DMS79 treated with DMSO at 0.1 percent for 48 hours (cell line): ENCODE data around the gene MAST1.
"Not testable (repeated sequence)": the region's sequence is repeated elsewhere in the genome, so short reads cannot be mapped to it uniquely, and the experiment has no call there.

ENCODE experiments used
- DNase-seq: peaks from one replicate; lab custom pipeline; 2025; lab: John Stamatoyannopoulos, UW

The MAST1 gene

DNA sequence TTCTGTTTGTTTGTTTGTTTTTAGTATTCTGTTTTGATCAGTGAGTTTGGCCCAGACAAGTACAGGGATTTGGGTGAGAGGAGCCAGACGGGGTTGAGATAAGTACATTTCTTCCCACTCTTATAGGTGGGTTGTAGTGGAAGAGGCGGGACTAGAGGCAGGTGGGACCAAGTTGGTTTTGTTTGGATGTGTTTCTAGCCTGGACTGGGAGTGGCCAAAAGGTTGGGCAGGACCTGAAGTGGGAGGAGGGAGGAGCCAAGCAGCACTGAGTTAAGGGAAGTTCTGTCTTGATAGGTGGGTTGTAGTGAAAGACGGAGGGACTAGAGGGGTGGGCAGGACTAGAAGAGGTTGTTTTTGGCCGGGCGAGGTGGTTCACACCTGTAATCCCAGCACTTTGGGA lies 33.9 kb downstream of the MAST1 start:
- no peak for DNase-seq

- no peak for DNase-seq
Observed at GRCh38 chr19:12872941-12873890, 34.9 kb downstream of the MAST1 start.

GRCh38 chr19:12873891-12874745 lies 35.8 kb downstream of the MAST1 start:
- no peak for DNase-seq

GRCh38 chr19:12875086-12875485 lies 36.8 kb downstream of the MAST1 start:
- no peak for DNase-seq

GRCh38 chr19:12880551-12881171 lies 42.3 kb downstream of the MAST1 start:
- peak; percentile 64 for DNase-seq

GRCh38 chr19:12881172-12881808 lies 43.0 kb downstream of the MAST1 start, which contains the start of gene DNASE2:
Gene DNASE2 (minus strand): TSS chr19:12881449. CDS start chr19:12881375, 74 bp downstream.
- peak; percentile 99 for DNase-seq

GRCh38 chr19:12882589-12882988 lies 44.3 kb downstream of the MAST1 start:
- DNase-seq = no peak

DNA sequence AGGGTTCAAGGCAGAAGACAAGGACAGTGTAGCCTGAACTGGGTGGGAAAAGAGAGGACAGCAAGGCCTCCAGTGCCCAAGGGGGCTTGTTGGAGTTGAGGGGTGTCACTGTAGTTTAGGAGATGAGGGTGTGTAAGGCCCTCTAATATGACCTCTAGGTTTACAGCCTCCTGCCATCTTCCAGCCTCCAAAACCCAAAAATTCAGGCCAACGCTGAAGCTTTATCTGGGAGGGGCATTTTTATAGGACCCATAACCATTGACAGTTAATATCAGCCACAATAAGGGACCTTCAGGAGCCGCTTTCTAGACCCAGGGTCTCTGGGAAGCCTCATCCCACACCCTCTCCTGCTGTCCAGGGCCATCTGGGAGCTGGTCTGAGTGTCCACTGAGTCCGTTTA lies 45.9 kb downstream of the MAST1 start:
- no peak for DNase-seq

DNA sequence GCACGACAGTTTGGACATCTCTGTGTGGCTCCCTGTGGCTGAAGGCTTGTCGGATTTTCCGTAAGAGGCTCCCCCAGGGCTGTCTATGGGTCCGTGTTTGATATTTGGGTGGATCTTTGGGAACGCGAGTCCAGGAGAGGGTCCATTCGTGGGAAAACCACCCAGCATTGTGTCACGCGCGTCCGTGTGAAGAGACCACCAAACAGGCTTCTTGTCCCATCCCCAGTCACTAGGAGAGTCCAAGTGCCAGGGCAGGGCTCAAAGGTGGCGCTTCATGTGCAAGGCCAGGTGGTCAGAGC lies 46.3 kb downstream of the MAST1 start:
- DNase-seq = no peak

- no peak for DNase-seq
Observed at GRCh38 chr19:12884926-12885748, 46.8 kb downstream of the MAST1 start.

DNA sequence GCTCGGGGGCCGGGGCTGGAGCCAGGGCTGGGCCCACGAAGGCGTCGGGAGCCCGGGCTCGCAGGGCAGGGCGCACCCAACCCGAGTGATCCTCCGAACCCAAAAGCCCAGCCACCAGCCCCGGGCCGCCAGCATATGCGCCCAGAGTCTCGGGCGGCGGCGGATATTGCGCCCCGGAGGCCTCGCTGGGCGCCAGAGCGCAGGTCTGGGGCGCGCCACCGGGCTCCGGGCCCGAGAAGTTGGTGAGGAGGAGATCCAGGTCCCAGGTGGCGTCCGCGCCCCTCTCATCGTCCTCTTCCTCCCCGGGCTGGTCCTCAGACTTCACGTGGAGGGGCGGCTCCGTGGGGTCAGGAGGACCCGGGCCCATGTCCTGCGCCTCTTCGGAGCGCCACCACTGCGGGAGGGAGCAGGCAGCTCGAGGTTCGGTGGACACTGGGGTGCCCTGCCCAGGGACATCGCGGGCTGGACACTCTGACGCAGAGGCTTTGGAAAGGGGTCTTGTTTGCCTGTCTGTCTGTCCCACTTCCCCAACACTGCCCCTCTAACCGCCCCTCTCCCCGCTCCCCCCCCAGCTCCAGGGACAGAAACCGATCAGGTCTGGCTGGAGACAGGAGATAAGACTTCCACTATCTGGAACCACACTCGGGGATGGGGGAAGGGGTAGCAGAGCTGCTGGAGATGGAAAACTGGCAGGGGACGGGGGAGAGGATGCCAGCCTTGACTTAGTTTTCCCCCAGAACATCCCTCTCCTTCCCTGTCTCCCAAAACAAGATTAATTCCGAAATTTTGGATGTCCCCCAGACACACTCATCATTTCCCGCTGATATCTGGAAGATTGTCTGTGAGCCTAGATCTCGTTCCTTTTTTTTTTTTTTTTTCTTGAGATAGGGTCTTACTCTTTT lies 47.7 kb downstream of the MAST1 start:
- no peak for DNase-seq

- no peak for DNase-seq
Observed at GRCh38 chr19:12886651-12886968, 48.3 kb downstream of the MAST1 start.

DNA sequence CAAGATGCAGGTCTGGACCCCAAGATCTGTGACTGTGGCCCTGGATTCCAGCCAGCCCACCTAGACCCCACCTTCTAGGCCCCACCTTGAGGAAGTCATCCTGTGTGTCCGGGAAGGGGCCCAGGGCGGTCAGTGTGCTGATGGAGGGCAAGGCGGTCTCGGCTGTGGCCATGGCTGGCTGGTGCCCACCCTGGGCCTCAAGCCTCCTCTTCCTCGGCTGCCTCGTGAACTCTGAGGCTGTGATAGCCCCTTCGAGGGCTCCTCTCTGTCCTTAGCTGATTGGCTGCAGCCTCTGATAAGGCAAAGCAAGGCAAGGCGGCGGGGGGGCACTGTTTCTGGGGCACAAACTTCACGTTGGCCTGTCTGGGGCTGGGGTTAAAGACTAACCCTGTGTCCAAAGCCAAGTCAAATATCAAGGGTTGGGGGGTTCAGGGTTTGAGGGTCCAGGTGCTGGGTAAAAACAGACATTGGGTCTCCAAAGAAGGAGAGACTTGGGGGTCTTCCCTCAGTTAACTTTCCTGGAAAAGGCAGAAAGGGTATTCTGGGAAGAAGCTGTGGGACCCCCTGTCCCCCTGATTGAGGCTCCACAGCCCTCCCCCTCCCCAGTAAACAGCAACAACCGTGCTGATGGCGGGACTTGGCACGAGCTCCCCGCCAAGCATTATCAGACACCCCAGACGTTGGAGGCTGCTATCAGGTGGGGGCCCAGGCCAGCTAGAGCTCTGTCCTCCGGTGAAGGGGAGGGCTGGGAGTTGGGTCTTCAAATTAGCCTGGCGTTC lies 48.8 kb downstream of the MAST1 start, which contains the start of gene KLF1:
Gene KLF1 (minus strand): TSS at position 233 of the 779 bp plus-strand sequence. CDS start 61 bp downstream, at position 172.
- DNase-seq = no peak

- DNase-seq = no peak
Observed at GRCh38 chr19:12888006-12888603, 49.8 kb downstream of the MAST1 start.

DNA sequence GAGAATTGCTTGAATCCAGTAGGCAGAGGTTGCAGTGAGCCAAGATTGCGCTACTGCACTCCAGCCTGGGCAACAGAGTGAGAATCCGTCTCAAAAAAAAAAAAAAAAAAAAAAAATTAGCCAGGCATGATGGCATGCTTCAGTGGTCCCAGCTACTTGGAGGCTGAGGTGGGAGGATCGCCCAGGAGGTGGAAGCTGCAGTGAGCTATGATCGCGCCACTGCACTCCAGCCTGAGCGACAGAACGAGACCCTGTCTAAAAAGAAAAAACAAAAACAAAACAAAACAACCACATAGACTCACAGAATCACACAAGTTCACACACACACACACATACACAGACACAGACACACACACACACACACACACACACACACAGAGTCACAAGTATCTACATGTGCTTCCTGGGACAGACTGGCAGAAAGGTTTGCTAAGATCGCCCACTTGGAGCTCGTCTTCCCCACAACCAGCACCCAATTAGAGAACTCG lies 52.0 kb downstream of the MAST1 start:
- not testable (repeated sequence) for DNase-seq

DNA sequence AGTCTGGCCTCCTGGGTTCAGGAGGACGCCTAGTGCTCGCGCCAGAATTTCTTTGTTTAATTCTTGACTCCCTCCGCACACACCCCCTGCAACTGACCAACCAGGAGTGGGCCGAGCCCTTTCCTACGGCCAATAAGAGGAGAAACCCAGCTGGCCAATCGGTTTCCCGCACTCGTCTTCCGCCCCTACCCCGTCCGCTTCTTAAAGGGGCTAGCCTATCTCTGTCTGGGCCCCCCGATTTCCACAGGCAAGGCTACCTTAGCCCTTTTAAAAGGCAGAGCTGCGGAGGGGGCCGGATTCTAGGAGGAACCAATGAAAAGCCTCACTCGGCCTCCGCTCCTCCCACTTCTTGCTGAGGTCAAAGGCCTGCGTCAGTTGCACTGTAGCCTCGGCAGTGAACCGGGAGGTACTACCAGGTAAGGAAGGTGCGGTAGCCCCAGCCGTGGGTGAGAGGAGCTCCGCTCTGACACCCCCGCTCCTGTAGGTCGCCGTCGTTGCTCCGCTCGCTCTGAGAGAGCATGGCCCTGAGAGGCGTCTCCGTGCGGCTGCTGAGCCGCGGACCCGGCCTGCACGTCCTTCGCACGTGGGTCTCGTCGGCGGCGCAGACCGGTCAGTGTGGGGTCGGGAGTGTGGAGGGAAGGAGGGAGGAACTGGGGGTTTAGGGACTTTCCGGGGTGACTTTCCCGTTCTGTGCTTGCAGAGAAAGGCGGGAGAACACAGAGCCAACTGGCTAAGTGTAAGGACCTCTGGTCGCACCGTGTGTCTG lies 52.7 kb downstream of the MAST1 start, which contains the start of gene GCDH:
Gene GCDH (plus strand): TSS at position 374 of the 766 bp plus-strand sequence. CDS start 145 bp downstream, at position 519.
- peak; percentile 100 for DNase-seq

DNA sequence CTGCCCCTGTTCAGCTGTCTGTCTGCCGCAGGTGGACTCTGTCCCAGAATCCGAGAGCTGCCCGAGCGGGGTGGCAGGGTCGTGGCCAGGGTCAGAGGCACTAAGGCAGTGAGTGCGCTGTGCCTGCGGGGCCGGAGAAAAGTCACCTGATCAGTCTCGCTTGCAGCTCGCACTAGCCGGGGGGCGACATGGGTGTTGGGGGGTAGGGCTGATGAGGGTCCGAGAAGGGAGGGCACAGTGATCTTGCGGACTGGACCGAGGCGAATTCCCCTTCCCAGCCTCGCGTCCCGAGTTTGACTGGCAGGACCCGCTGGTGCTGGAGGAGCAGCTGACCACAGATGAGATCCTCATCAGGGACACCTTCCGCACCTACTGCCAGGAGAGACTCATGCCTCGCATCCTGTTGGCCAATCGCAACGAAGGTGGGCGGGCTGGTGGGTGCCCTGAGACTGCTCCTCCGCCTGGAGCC lies 53.3 kb downstream of the MAST1 start:
- no peak for DNase-seq

GRCh38 chr19:12893582-12893981 lies 55.3 kb downstream of the MAST1 start:
- no peak for DNase-seq
